ENCODE measurements around the gene NDUFB2.

NDUFB2 gene

GRCh38 chr7:140679186-140679585, 17.3 kb upstream of the NDUFB2 start:
- Histone ChIP-seq H2AFZ (ENCODE audit: low read depth, low read length, severe bottlenecking) (no peak overlapping the region), H3K36me3 (ENCODE audit: low read length) (no peaks in the 10 kb centered on the region)
- TF ChIP-seq CTCF (IDR thresholded peaks at IDR 0.05; ENCODE audit: insufficient read depth, low read length, poor library complexity, severe bottlenecking): no peak
- no peak for TF ChIP-seq EZH2phosphoT487 (conservative IDR thresholded peaks at IDR 0.05; ENCODE audit: low read length)

GRCh38 chr7:140680886-140681285, 15.6 kb upstream of the NDUFB2 start:
- TF ChIP-seq CTCF (IDR thresholded peaks at IDR 0.05; ENCODE audit: insufficient read depth, low read length, poor library complexity, severe bottlenecking): no peak
- TF ChIP-seq EZH2phosphoT487 (conservative IDR thresholded peaks at IDR 0.05; ENCODE audit: low read length): no peak
- Histone ChIP-seq H3K4me2 (ENCODE audit: low read depth, low read length, poor library complexity, severe bottlenecking) (no peak overlapping the region), H3K9me3 (ENCODE audit: insufficient read depth, low read length) (no peaks in the 10 kb centered on the region), H3K27me3 (ENCODE audit: low read length) (no peaks in the 10 kb centered on the region), H3K9me2 (replicated peaks; ENCODE audit: insufficient read depth, low read length) (no peaks in the 10 kb centered on the region), H3F3A (ENCODE audit: insufficient read depth) (peaks cover 7% of the 10 kb centered on the region), H3K27ac (ENCODE audit: low read depth, low read length) (no peak overlapping the region), H3K4me3 (ENCODE audit: insufficient read depth, low read length, poor library complexity, severe bottlenecking) (no peak overlapping the region), H2AFZ (ENCODE audit: low read depth, low read length, severe bottlenecking) (no peak overlapping the region), H3K79me2 (ENCODE audit: insufficient read depth, low read length) (peaks cover 9% of the 10 kb centered on the region; the same call in 1 of the 2 replicates), H3K9ac (ENCODE audit: low read length) (no peak overlapping the region), H4K20me1 (ENCODE audit: low read depth, low read length) (no peaks in the 10 kb centered on the region), H3K36me3 (ENCODE audit: low read length) (no peaks in the 10 kb centered on the region)

More at GRCh38 chr7:140679186-140679585, 17.3 kb upstream of the NDUFB2 start:
- H3K9me2 ChIP-seq (replicated peaks; ENCODE audit: insufficient read depth, low read length): no peaks in the 10 kb centered on the region
- H3K27me3 ChIP-seq (ENCODE audit: low read length): no peaks in the 10 kb centered on the region
- H3K4me3 ChIP-seq (ENCODE audit: insufficient read depth, low read length, poor library complexity, severe bottlenecking): no peak overlapping the region
- H3K9ac ChIP-seq (ENCODE audit: low read length): no peak overlapping the region
- no peaks in the 10 kb centered on the region for H3K9me3 ChIP-seq (ENCODE audit: insufficient read depth, low read length)
- no peak overlapping the region for H3K27ac ChIP-seq (ENCODE audit: low read depth, low read length)
- no peak overlapping the region for H3K4me2 ChIP-seq (ENCODE audit: low read depth, low read length, poor library complexity, severe bottlenecking)
- H4K20me1 ChIP-seq (ENCODE audit: low read depth, low read length): no peaks in the 10 kb centered on the region
- peaks cover 24% of the 10 kb centered on the region for H3F3A ChIP-seq (ENCODE audit: insufficient read depth)
- peaks cover 9% of the 10 kb centered on the region; the same call in 1 of the 2 replicates for H3K79me2 ChIP-seq (ENCODE audit: insufficient read depth, low read length)

- Histone ChIP-seq H3K9ac (ENCODE audit: low read length) (no peak overlapping the region), H3K4me3 (ENCODE audit: insufficient read depth, low read length, poor library complexity, severe bottlenecking) (no peak overlapping the region), H3K36me3 (ENCODE audit: low read length) (no peaks in the 10 kb centered on the region), H3K9me2 (replicated peaks; ENCODE audit: insufficient read depth, low read length) (no peaks in the 10 kb centered on the region), H2AFZ (ENCODE audit: low read depth, low read length, severe bottlenecking) (no peak overlapping the region), H3F3A (ENCODE audit: insufficient read depth) (no peaks in the 10 kb centered on the region), H3K9me3 (ENCODE audit: insufficient read depth, low read length) (no peaks in the 10 kb centered on the region), H4K20me1 (ENCODE audit: low read depth, low read length) (no peaks in the 10 kb centered on the region), H3K79me2 (ENCODE audit: insufficient read depth, low read length) (peaks cover 6% of the 10 kb centered on the region; the same call in 1 of the 2 replicates), H3K27ac (ENCODE audit: low read depth, low read length) (no peak overlapping the region), H3K27me3 (ENCODE audit: low read length) (no peaks in the 10 kb centered on the region), H3K4me2 (ENCODE audit: low read depth, low read length, poor library complexity, severe bottlenecking) (no peak overlapping the region)
- TF ChIP-seq CTCF (IDR thresholded peaks at IDR 0.05; ENCODE audit: insufficient read depth, low read length, poor library complexity, severe bottlenecking) (no peak), EZH2phosphoT487 (conservative IDR thresholded peaks at IDR 0.05; ENCODE audit: low read length) (no peak)
Measured at GRCh38 chr7:140681766-140682165, 14.7 kb upstream of the NDUFB2 start.

Measured in SU-DHL-6 (cell line).